Trophoblast cell (in vitro differentiated cells and primary cell): ENCODE results near the gene TMEM221.

Experiments
- DNase-seq, 2 donors: peaks; one replicate each; pipeline ENCODE4 v3.0.0-alpha.2; 2016
- H2AFZ ChIP-seq: 2 replicates; pipeline ENCODE4 v1.6.1; 2013; ENCODE audit warnings: low read length, moderate library complexity, mild to moderate bottlenecking; ENCODE audit not compliant: insufficient read depth, poor library complexity
- H2AK5ac ChIP-seq: 2 replicates; pipeline ENCODE4 v1.6.1; 2013; ENCODE audit warnings: mild to moderate bottlenecking, low read length
- H2BK120ac ChIP-seq: 2 replicates; pipeline ENCODE4 v1.6.1; 2013; ENCODE audit warnings: low read length, mild to moderate bottlenecking, moderate library complexity; ENCODE audit not compliant: insufficient read depth, poor library complexity
- H2BK12ac ChIP-seq: 2 replicates; pipeline ENCODE4 v1.6.1; 2013; ENCODE audit warnings: mild to moderate bottlenecking, low read length, moderate library complexity
- H2BK5ac ChIP-seq: 2 replicates; pipeline ENCODE4 v1.6.1; 2013; ENCODE audit warnings: low read length, low read depth, moderate library complexity, mild to moderate bottlenecking; ENCODE audit not compliant: poor library complexity
- H3K14ac ChIP-seq: 2 replicates; pipeline ENCODE4 v1.6.1; 2013; ENCODE audit warnings: mild to moderate bottlenecking, low read length
- H3K18ac ChIP-seq: 2 replicates; pipeline ENCODE4 v1.6.1; 2013; ENCODE audit warnings: mild to moderate bottlenecking, low read length
- H3K23ac ChIP-seq: 2 replicates; pipeline ENCODE4 v1.6.1; 2013; ENCODE audit warnings: low read length
- H3K27ac ChIP-seq: 2 replicates; pipeline ENCODE4 v1.5.1; 2013; ENCODE audit warnings: low read depth, mild to moderate bottlenecking, inconsistent platforms, low read length, moderate library complexity
- H3K27me3 ChIP-seq: 2 replicates; pipeline ENCODE4 v1.6.1; 2013; ENCODE audit warnings: inconsistent platforms, mild to moderate bottlenecking, low read length, moderate library complexity; ENCODE audit not compliant: insufficient read depth
- H3K36me3 ChIP-seq, 2 experiments: 1 replicate in 1 of 2; 2 replicates in 1 of 2; pipeline ENCODE4 v1.6.1; 2013; ENCODE audit warnings: low read length in 2 of 2, mild to moderate bottlenecking in 2 of 2, moderate library complexity in 1 of 2; ENCODE audit not compliant: insufficient read depth in 2 of 2, control insufficient read depth in 1 of 2
- H3K4ac ChIP-seq: 2 replicates; pipeline ENCODE4 v1.6.1; 2013; ENCODE audit warnings: low read depth, mild to moderate bottlenecking, low read length, moderate library complexity
- H3K4me1 ChIP-seq, 2 experiments: 1 replicate in 1 of 2; 2 replicates in 1 of 2; pipeline ENCODE4 v1.6.1; 2013; ENCODE audit warnings: low read length in 2 of 2, mild to moderate bottlenecking in 2 of 2, moderate library complexity in 1 of 2; ENCODE audit not compliant: insufficient read depth in 2 of 2, control insufficient read depth in 1 of 2
- H3K4me2 ChIP-seq: 2 replicates; pipeline ENCODE4 v1.6.1; 2013; ENCODE audit warnings: inconsistent platforms, mild to moderate bottlenecking, low read length, moderate library complexity
- H3K4me3 ChIP-seq: 2 replicates; pipeline ENCODE4 v1.5.1; 2013; ENCODE audit warnings: mild to moderate bottlenecking, low read depth, low read length, inconsistent platforms
- H3K79me1 ChIP-seq: one replicate; pipeline ENCODE4 v1.6.1; 2013; ENCODE audit warnings: low read length
- H3K79me2 ChIP-seq: 2 replicates; pipeline ENCODE4 v1.6.1; 2013; ENCODE audit warnings: low read length, mild to moderate bottlenecking; ENCODE audit not compliant: control insufficient read depth, insufficient read depth, poor library complexity
- H3K9ac ChIP-seq: 2 replicates; pipeline ENCODE4 v1.6.1; 2013; ENCODE audit warnings: mild to moderate bottlenecking, low read length
- H3K9me3 ChIP-seq: 2 replicates; pipeline ENCODE4 v1.6.1; 2013; ENCODE audit warnings: low read depth, mild to moderate bottlenecking, control low read depth, inconsistent platforms, low read length; ENCODE audit not compliant: insufficient read depth
- H4K12ac ChIP-seq: 2 replicates; pipeline ENCODE4 v1.6.1; 2013; ENCODE audit warnings: low read depth, mild to moderate bottlenecking, low read length, moderate library complexity
- H4K8ac ChIP-seq: 2 replicates; pipeline ENCODE4 v1.6.1; 2013; ENCODE audit warnings: low read depth, mild to moderate bottlenecking, low read length, moderate library complexity
- H4K91ac ChIP-seq: one replicate; pipeline ENCODE4 v1.6.1; 2013; ENCODE audit warnings: low read depth, mild to moderate bottlenecking, low read length, moderate library complexity
- WGBS: extraction: QIAGEN DNeasy Blood & Tissue Kit; methylation state at CpG from one replicate; pipeline ENCODE4 v1.1.7; 2013; ENCODE audit warnings: missing lambda C conversion rate; ENCODE audit not compliant: insufficient read length, insufficient coverage; ENCODE audit errors: extremely low coverage; 5-methylcytosine and 5-hydroxymethylcytosine counted together

TMEM221 gene

GRCh38 chr19:17429641-17430113, 18.8 kb downstream of the TMEM221 start:
- Histone ChIP-seq H2BK120ac (no peak overlapping the region), H2AFZ (no peak overlapping the region), H3K9ac (peak overlapping the region; percentile 49), H2AK5ac (no peak overlapping the region), H3K27me3 (no peaks in the 10 kb centered on the region), H3K36me3 (no peaks in the 10 kb centered on the region), H3K4me2 (no peak overlapping the region), H2BK12ac (no peak overlapping the region), H3K23ac (no peak overlapping the region), H4K91ac (no peak overlapping the region), H3K27ac (no peak overlapping the region), H3K4me1 (peaks cover 0 to 5% of the 10 kb centered on the region in 2 experiments), H4K12ac (no peak overlapping the region), H3K79me2 (no peaks in the 10 kb centered on the region), H3K79me1 (no peaks in the 10 kb centered on the region), H3K18ac (no peak overlapping the region), H2BK5ac (no peak overlapping the region), H3K9me3 (no peaks in the 10 kb centered on the region), H3K4me3 (no peak overlapping the region), H4K8ac (no peak overlapping the region), H3K4ac (no peak overlapping the region), H3K14ac (no peak overlapping the region)
- DNase-seq = no peak
- no CpG with 5 or more reads among the region's 17 CpGs for WGBS

GRCh38 chr19:17424743-17425365, 23.6 kb downstream of the TMEM221 start:
- DNase-seq = peak; percentile 27 to 57
- Histone ChIP-seq H3K9me3 (no peaks in the 10 kb centered on the region), H3K4me1 (peaks cover 6 to 14% of the 10 kb centered on the region in 2 experiments), H3K79me1 (peaks cover 8% of the 10 kb centered on the region), H3K18ac (no peak overlapping the region), H3K23ac (no peak overlapping the region), H2BK12ac (no peak overlapping the region), H3K4me2 (peak overlapping the region; percentile 52), H3K36me3 (peaks cover 5 to 6% of the 10 kb centered on the region in 2 experiments), H3K27ac (no peak overlapping the region), H2BK120ac (no peak overlapping the region), H3K4ac (no peak overlapping the region), H4K12ac (no peak overlapping the region), H4K91ac (no peak overlapping the region), H3K27me3 (no peaks in the 10 kb centered on the region), H4K8ac (no peak overlapping the region), H2AFZ (no peak overlapping the region), H2AK5ac (no peak overlapping the region), H3K9ac (no peak overlapping the region), H3K14ac (no peak overlapping the region), H2BK5ac (no peak overlapping the region), H3K79me2 (peaks cover 6% of the 10 kb centered on the region), H3K4me3 (no peak overlapping the region)
- no CpG with 5 or more reads among the region's 27 CpGs for WGBS

- Histone ChIP-seq H3K14ac (no peak overlapping the region), H2BK5ac (no peak overlapping the region), H4K91ac (no peak overlapping the region), H3K4me2 (no peak overlapping the region), H3K79me1 (peaks cover 10% of the 10 kb centered on the region), H4K12ac (no peak overlapping the region), H2BK120ac (no peak overlapping the region), H2AK5ac (no peak overlapping the region), H3K4me3 (no peak overlapping the region), H3K27me3 (no peaks in the 10 kb centered on the region), H3K23ac (no peak overlapping the region), H3K79me2 (peaks cover 6% of the 10 kb centered on the region), H3K9me3 (no peaks in the 10 kb centered on the region), H3K4me1 (peaks cover 10 to 16% of the 10 kb centered on the region in 2 experiments), H3K4ac (no peak overlapping the region), H3K9ac (no peak overlapping the region), H3K27ac (no peak overlapping the region), H3K18ac (no peak overlapping the region), H3K36me3 (peaks cover 5 to 6% of the 10 kb centered on the region in 2 experiments), H2AFZ (no peak overlapping the region), H2BK12ac (no peak overlapping the region), H4K8ac (no peak overlapping the region)
- DNase-seq = no peak
- whole genome bisulfite sequencing = no CpG with 5 or more reads among the region's 20 CpGs
These were observed 24.8 kb downstream of the TMEM221 start for GRCh38 chr19:17423429-17424208.

- Histone ChIP-seq H3K36me3 (peaks cover 5 to 6% of the 10 kb centered on the region in 2 experiments), H3K23ac (no peak overlapping the region), H3K9me3 (no peaks in the 10 kb centered on the region), H4K12ac (no peak overlapping the region), H3K4me2 (no peak overlapping the region), H3K9ac (no peak overlapping the region), H3K79me2 (peaks cover 6% of the 10 kb centered on the region), H3K18ac (no peak overlapping the region), H4K8ac (no peak overlapping the region), H2AFZ (no peak overlapping the region), H3K4me3 (no peak overlapping the region), H2BK5ac (no peak overlapping the region), H3K14ac (no peak overlapping the region), H4K91ac (no peak overlapping the region), H3K27me3 (no peaks in the 10 kb centered on the region), H2BK12ac (no peak overlapping the region), H2AK5ac (no peak overlapping the region), H3K79me1 (peaks cover 10% of the 10 kb centered on the region), H3K4ac (no peak overlapping the region), H3K4me1 (peaks cover 10 to 16% of the 10 kb centered on the region in 2 experiments), H3K27ac (no peak overlapping the region), H2BK120ac (no peak overlapping the region)
- DNase-seq = no peak
- WGBS = no CpG with 5 or more reads among the region's 4 CpGs
These were observed 26.5 kb downstream of the TMEM221 start for GRCh38 chr19:17421942-17422341.
